HT-29 (cell line): ENCODE results near the gene GEMIN7. TPM values are rescaled to one million over a fixed set of nuclear protein-coding genes. Genes with fewer than 3 reads are reported as not detected.
A peak's percentile ranks its signal among the peaks of the same experiment; 100 is the strongest.

ENCODE experiments used
- DNase-seq: peaks from one replicate; pipeline ENCODE4 v3.0.0-alpha.2; 2015; ENCODE audit warnings: low spot score
- total RNA-seq: library from RNA; depleted of rRNA; stranded (reverse); fragments of >200 nt; shearing (Covaris generic); gene quantifications from 2 replicates; pipeline ENCODE4 v1.2.3, GENCODE V29; 2014

The GEMIN7 gene
- total RNA-seq, 1 experiment from 2014 or later: 113 TPM

GRCh38 chr19:45059258-45059965 lies 19.6 kb upstream of the GEMIN7 start:
- peak; percentile 98 for DNase-seq

GRCh38 chr19:45061965-45062364 lies 17.1 kb upstream of the GEMIN7 start:
- no peak for DNase-seq

GRCh38 chr19:45063851-45064801 lies 14.9 kb upstream of the GEMIN7 start:
- no peak for DNase-seq

DNA sequence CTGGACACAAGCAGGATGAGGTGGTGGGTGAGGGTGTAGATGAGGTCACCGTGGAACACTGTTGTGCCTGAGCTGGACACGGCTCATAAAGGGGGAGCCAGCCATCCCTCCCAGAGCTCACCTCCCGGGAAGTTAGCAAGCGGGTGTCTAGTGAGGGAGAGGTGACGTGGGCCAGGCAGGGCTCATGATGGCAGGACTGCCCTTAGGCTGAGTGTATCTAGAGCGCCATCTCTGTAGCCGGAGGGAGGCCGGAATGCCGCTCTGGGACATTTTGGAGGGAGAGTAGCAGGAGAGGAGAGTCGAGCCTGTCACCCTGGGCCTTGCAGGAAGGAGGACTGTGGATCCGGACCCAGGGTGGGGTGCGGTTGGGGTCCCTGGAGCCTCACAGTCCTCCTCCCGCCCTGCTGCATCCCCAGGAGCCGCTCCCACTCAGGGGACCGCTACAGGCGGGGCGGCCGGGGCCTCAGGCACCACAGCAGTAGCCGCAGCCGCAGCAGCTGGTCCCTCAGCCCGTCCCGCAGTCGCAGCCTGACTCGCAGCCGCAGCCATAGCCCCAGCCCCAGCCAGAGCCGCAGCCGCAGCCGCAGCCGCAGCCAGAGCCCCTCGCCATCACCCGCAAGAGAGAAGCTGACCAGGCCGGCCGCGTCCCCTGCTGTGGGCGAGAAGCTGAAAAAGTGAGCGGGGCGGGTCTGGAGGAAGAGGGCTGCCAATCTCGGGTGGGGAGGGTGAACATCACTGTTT lies 12.0 kb upstream of the GEMIN7 start:
- no peak for DNase-seq

- DNase-seq: no peak
Observed at GRCh38 chr19:45068041-45068440, 11.0 kb upstream of the GEMIN7 start.

DNA sequence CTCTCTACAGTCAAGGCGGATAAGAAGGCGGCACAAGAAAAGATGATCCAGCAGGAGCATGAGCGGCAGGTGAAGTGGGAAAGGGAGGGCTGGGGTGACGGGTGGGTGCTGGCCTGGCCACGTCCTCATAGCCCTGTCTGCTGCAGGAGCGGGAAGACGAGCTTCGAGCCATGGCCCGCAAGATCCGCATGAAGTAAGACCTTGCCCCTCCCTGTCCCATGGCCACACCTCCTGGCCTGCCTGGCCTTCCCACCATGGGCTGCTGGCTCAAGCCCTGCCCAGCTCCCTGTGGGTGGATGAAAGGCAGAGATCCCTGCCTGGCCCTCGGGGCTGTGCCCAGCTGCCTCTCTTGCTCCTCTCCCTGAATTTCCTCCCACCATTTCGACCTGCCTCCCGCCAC lies 10.0 kb upstream of the GEMIN7 start:
- DNase-seq: peak; percentile 49

DNA sequence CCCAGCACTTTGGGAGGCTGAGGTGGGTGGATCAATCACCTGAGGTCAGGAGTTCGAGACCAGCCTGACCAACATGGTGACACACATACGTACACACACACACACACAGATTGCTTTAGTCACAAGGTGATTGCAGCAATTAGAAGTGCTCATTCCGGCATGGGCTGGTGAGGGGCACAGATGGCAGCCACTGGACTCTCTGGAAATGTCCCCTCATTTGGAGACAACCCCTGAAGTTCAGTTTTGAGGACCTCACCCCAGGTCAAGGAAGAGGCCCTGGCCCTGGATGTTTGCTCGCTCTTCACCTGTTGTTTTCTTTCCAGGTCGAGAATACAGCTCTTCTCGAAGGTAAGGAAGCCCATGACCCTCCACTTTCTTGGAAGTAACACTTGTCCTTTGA lies 8.8 kb upstream of the GEMIN7 start:
- DNase-seq: no peak

- no peak for DNase-seq
Observed at GRCh38 chr19:45070861-45071544, 8.1 kb upstream of the GEMIN7 start.

DNA sequence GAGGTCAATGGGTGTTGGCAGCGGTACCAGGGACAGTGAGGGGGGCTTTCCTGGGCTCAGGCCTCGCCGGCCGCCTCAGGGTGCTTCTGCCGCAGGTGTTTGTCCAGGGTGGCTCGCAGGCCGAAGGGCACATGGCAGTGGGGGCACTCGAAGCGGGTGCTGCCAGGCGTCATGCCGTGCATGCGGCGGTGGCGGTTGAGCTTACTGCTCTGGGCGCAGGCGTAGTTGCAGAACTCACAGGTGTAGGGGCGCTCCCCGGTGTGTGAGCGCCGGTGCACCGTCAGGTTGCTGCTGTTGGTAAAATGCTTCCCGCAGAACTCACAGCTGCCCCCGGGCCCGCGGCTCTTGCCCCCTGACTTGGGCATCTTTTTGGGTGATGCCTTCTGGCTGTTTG lies 7.5 kb upstream of the GEMIN7 start:
- no peak for DNase-seq

- no peak for DNase-seq
Observed at GRCh38 chr19:45071969-45072790, 6.9 kb upstream of the GEMIN7 start.

GRCh38 chr19:45074744-45075300 lies 4.2 kb upstream of the GEMIN7 start:
- DNase-seq: no peak

DNA sequence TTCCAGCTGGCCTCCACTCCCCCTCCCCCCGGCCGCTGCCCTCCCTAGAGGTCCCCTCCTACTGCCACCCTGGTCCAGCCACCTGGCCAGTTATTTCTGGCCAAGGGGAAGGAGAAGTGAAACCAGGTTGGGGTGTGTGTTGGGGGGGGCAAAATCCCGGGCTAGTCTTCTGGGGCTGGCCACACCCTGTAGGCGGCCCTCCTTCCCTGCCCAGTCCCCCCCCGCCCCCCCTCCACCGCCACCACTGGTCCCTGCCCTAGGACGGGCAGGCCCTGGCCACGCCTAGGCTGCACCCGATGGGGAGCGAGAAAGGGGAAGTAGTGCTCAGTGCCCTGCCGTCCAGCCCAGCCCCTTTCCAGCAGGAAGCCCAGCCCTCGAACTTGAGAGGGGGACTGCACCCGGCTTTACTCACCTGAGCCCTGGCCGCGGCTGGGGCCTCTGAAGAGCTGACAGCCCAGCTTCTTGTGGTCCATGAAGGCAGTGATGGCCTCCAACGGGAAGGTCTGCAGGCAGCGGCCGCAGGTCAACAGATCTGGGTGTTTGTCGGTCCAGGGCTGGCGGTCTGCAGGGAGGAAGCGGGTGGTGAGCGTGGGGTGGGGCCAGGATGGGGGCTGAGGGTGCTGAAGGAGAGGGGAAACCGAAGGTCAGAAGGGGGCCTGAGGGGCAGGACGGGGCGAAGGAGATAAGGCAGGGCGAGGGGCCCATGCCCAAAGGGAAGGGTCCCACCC lies 3.6 kb upstream of the GEMIN7 start:
- peak; percentile 67 for DNase-seq

DNA sequence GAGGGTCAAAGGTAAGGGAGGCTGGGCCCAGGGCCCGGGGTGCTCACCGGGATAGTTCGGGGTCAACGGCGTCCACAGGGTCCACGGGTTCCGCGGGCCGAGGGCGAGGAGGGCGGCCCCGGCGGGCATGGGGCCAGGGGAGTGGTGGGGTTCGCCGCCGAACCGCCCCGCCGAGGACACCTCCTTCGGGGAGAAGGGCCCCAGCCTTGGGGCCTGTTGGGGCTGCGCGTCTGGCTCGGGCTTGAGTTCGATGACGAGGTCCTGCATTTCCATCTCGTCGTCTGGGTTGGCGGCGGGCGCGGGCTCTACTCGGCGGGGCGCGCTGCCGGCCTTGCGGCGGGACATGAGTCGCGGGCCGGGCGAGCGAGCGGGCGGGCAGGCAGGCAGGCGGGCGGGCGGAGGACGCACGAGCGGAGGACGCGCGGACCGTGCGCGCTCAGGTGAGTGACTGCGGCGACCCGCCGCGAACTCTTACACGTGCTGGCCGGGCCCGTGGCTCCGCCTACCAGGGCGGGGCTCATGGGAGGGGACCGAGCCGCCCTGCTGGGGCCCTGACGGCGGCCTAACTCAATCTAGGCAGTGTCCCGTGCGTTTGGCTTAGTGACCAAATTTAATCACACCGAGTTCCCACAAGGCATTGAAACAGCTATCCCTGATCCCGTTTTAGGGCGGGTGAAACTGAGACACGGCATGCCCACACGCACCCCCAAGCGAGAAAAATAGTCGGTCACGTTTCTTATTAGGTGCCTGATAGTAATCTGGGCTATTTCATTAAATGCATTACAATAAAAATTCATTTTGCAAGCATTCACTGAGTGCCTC lies 2.8 kb upstream of the GEMIN7 start, which contains the start of gene ZNF296:
TSS of gene ZNF296 (minus strand) at position 450 of the 822 bp plus-strand sequence. CDS start at position 345, 105 bp downstream.
- DNase-seq: peak; percentile 89

DNA sequence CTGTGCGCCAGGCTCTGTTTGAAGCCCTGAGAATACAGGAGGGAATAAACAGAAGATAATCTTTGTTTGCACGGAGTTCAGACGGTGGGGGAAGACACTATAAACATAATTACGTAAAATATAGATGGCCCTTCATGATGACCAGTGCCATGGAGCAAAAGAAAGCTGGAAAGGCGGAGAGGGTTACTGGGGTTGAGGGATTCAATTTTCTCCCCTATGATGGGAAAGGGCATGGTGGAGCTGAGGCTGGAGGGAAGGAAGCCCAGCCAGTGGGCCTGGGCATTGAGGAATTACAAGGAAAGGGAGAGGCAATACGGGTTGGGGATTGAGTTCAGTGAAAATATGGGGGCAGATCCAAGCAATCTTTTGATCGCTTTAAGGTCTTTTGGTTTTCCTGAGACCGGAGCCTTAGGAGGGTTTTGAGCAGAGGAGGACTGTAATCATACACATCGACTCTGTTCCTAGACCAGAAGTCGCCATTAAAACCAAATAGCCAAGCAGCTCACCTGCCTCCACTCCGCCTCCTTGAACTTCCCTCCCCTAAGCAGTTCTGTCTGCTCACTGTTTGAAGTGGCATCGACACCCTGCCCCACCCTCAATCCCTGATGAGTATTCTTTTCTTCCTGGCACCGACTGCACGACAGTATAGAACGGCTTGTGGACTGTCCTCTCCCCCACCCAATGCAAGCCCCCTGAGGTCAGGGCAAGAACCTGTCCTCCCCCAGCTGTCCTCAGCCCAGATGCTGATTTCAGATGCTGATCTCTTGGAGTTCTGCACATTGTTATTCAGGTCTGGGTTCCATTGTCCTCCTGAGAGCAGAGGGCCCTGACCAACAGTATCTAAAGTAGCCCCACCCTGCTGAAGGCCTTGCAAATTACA lies 2.0 kb upstream of the GEMIN7 start:
- DNase-seq: peak; percentile 30

DNA sequence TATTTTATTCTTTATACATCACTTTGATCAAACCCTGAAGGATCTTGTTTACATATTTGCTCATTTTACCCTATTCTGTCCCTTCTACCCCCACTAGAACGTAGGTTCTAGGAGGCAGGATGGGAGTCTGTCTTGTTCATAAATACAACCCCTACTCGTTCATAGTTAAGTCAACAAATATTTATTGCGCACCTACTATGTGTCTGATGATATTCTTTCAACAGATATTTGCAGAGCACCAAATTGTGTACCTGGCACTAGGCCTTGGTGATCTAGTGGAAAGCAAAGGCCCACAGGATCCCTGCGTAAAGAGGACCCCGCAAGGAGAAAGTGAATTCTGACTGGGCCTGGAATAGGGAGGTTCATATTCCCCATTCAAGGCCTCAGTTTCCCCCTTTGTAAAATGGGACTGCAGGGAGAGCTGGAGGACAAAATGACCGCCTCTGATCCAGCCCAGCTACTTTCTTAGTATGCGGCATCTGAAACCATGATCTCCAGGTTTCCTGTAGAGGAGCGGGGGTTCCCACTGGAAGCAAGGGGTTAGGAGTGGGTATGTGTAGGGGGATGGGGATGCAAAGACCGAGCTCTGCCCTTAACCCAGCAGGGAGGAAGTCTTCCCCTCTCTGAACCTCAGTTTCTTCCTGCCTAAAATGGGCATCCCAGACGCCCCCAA lies 534 bp upstream of the GEMIN7 start:
- no peak for DNase-seq

- peak; percentile 45 for DNase-seq
Observed at GRCh38 chr19:45079911-45080370, 881 bp downstream of the GEMIN7 start.

- no peak for DNase-seq
Observed at GRCh38 chr19:45082170-45082569, 3.1 kb downstream of the GEMIN7 start.
